K562 (cell line): ENCODE data around the gene TIAL1. TPM values are rescaled to one million over a fixed set of nuclear protein-coding genes. Genes with fewer than 3 reads are reported as not detected.

Experiments
- ATAC-seq: fragments of 200-7000 bp; cut with Tn5 transposase; 3 replicates; pipeline ENCODE4 v1.9.1; 2020; ENCODE audit warnings: moderate library complexity
- BruUV-seq: library from RNA; stranded (reverse); fragments of 400-500 nt; replicated peaks from 2 replicates; lab custom pipeline; 2021; lab: Mats Ljungman, UMichigan
- CTCF ChIA-PET: fragments of 300-600 bp; formaldehyde crosslinking; extraction: SDS; loops from one replicate; lab custom pipeline; 2021; ENCODE audit warnings: low intra/inter-chr PET ratio; lab: Yijun Ruan, JAX
- POLR2A ChIA-PET: fragments of 300-600, 350-650 bp; sonication (Branson Sonifier 250); formaldehyde crosslinking; extraction: SDS; loops from one replicate; lab custom pipeline; 2021; ENCODE audit warnings: antibody characterized with exemption, inconsistent platforms; lab: Yijun Ruan, JAX
- DNase-seq, 4 experiments: peaks; one replicate each; pipeline versions ENCODE4 v3.0.0 to v3.0.0-alpha.2; 2011 to 2018; ENCODE audit warnings: low spot score in 3 of 4, mixed read lengths in 3 of 4; ENCODE audit errors: extremely low read depth in 1 of 4
- FAIRE-seq: peaks from 2 replicates; lab custom pipeline; 2011; peaks lifted over from hg19 to GRCh38; lab: Jason Lieb, UNC
- H2AFZ ChIP-seq: 2 replicates; pipeline ENCODE4 v1.6.0; 2011; ENCODE audit warnings: low read depth, low read length, control low read depth, inconsistent platforms
- H3K27ac ChIP-seq: fragments of 200-600 bp; 3 replicates; pipeline ENCODE4 v1.8.0; 2011; ENCODE audit warnings: low read depth, mild to moderate bottlenecking, control low read depth, inconsistent platforms, low read length, moderate library complexity, mixed read lengths; ENCODE audit errors: extremely low read depth
- H3K27me3 ChIP-seq, 2 experiments: fragments of 300-600 bp in 1 of 2; 2 replicates in 1 of 2; 3 replicates in 1 of 2; pipeline versions ENCODE4 v1.6.0 to v1.8.0; 2011; ENCODE audit warnings: inconsistent platforms in 2 of 2, low read length in 2 of 2, mild to moderate bottlenecking in 1 of 2, mixed read lengths in 1 of 2, moderate library complexity in 1 of 2; ENCODE audit not compliant: control insufficient read depth in 2 of 2, insufficient read depth in 2 of 2
- H3K36me3 ChIP-seq: fragments of 300-600 bp; 3 replicates; pipeline ENCODE4 v1.8.0; 2011; ENCODE audit warnings: mild to moderate bottlenecking, low read length, inconsistent platforms; ENCODE audit not compliant: control insufficient read depth, insufficient read depth
- H3K4me1 ChIP-seq, 2 experiments: fragments of 200-600 bp in 1 of 2; replicated peaks in 1 of 2; 2 replicates in 1 of 2; 3 replicates in 1 of 2; pipeline versions ENCODE4 v1.5.1 to v1.8.0; 2011; ENCODE audit warnings: inconsistent platforms in 2 of 2, low read length in 2 of 2, mild to moderate bottlenecking in 1 of 2, mixed read lengths in 1 of 2, moderate library complexity in 1 of 2; ENCODE audit not compliant: control insufficient read depth in 2 of 2, insufficient read depth in 2 of 2
- H3K4me2 ChIP-seq: 2 replicates; pipeline ENCODE4 v1.6.1; 2011; ENCODE audit warnings: low read length, control low read depth, inconsistent platforms, mixed read lengths; ENCODE audit not compliant: insufficient read depth
- H3K4me3 ChIP-seq: fragments of 200-600 bp; sonication (generic), shearing (Covaris generic); 2 replicates; pipeline ENCODE4 v1.5.1; 2016; ENCODE audit warnings: control low read depth, inconsistent platforms
- H3K79me2 ChIP-seq: fragments of 200-600 bp; 3 replicates; pipeline ENCODE4 v1.8.0; 2011; ENCODE audit warnings: low read length, inconsistent platforms; ENCODE audit not compliant: control insufficient read depth, insufficient read depth
- H3K9ac ChIP-seq, 2 experiments: 2 replicates each; pipeline versions ENCODE4 v1.6.0 to v1.6.1; 2011; ENCODE audit warnings: low read depth in 2 of 2, low read length in 2 of 2, control low read depth in 1 of 2, inconsistent platforms in 1 of 2, mild to moderate bottlenecking in 1 of 2, mixed read lengths in 1 of 2; ENCODE audit not compliant: insufficient read depth in 1 of 2
- H3K9me1 ChIP-seq: one replicate; pipeline ENCODE4 v1.6.0; 2011; ENCODE audit warnings: inconsistent platforms, mild to moderate bottlenecking, low read length, moderate library complexity; ENCODE audit not compliant: control insufficient read depth, insufficient read depth
- H3K9me3 ChIP-seq: replicated peaks from 2 replicates; pipeline ENCODE4 v1.5.1; 2011; ENCODE audit warnings: low read depth, low read length, inconsistent platforms; ENCODE audit not compliant: control insufficient read depth, insufficient read depth
- H4K20me1 ChIP-seq: replicated peaks from 2 replicates; pipeline ENCODE4 v1.6.1; 2011; ENCODE audit warnings: low read length, inconsistent platforms, mixed read lengths; ENCODE audit not compliant: control insufficient read depth, insufficient read depth
- ARID4B ChIP-seq: sonication (generic); formaldehyde crosslinking; IDR thresholded peaks from 2 replicates; pipeline ENCODE4 v1.8.0; 2022; ENCODE audit warnings: mild to moderate bottlenecking, missing genetic modification reagents
- CREB3 ChIP-seq: fragments of 450-650 bp; conservative IDR thresholded peaks from 2 replicates; pipeline ENCODE4 v1.6.1; 2016; ENCODE audit warnings: missing genetic modification characterization, low read depth, mild to moderate bottlenecking, missing compliant biosample characterization, moderate library complexity
- FIP1L1 ChIP-seq: fragments of 200-400 bp; formaldehyde crosslinking; IDR thresholded peaks from 2 replicates; pipeline ENCODE4 v1.6.1; 2018; ENCODE audit warnings: mild to moderate bottlenecking, low read depth, low read length; ENCODE audit not compliant: poor library complexity, severe bottlenecking
- FOXA1 ChIP-seq: fragments of 450-650 bp; IDR thresholded peaks from 2 replicates; pipeline ENCODE4 v1.6.1; 2016; ENCODE audit warnings: mild to moderate bottlenecking, borderline replicate concordance
- GATA2 ChIP-seq: sonication (generic); formaldehyde crosslinking; IDR thresholded peaks from 2 replicates; pipeline ENCODE4 v1.4.0; 2020; ENCODE audit warnings: mild to moderate bottlenecking, missing genetic modification reagents
- HNRNPH1 ChIP-seq: fragments of 200-400 bp; formaldehyde crosslinking; optimal IDR thresholded peaks from 2 replicates; pipeline ENCODE3; 2017; ENCODE audit warnings: low read depth, mild to moderate bottlenecking, low read length, moderate library complexity
- NFE2 ChIP-seq: IDR thresholded peaks from 2 replicates; pipeline ENCODE4 v1.6.1; 2014; ENCODE audit warnings: antibody characterized with exemption, low read depth
- NR2F6 ChIP-seq: fragments of 450-650 bp; formaldehyde crosslinking; IDR thresholded peaks from 2 replicates; pipeline ENCODE4 v1.4.0; 2020; ENCODE audit warnings: mild to moderate bottlenecking
- NUFIP1 ChIP-seq: fragments of 450-650 bp; IDR thresholded peaks from 2 replicates; pipeline ENCODE4 v1.6.1; 2018; ENCODE audit not compliant: partially characterized antibody
- PCBP2 ChIP-seq: fragments of 200-400 bp; formaldehyde crosslinking; IDR thresholded peaks from 2 replicates; pipeline ENCODE4 v1.6.1; 2018; ENCODE audit warnings: low read length, low read depth, mild to moderate bottlenecking, moderate library complexity; ENCODE audit not compliant: poor library complexity, severe bottlenecking
- PML ChIP-seq: IDR thresholded peaks from 2 replicates; pipeline ENCODE4 v1.6.1; 2012; ENCODE audit warnings: low read length, inconsistent platforms
- SRSF3 ChIP-seq: fragments of 200-400 bp; formaldehyde crosslinking; IDR thresholded peaks from 2 replicates; pipeline ENCODE4 v1.6.1; 2016; ENCODE audit warnings: mild to moderate bottlenecking, low read length, moderate library complexity; ENCODE audit not compliant: insufficient read depth
- WHSC1 ChIP-seq: IDR thresholded peaks from one replicate; pipeline ENCODE4 v1.6.1; 2012; ENCODE audit warnings: low read length, control low read depth, inconsistent platforms
- ZNF212 ChIP-seq: fragments of 450-650 bp; formaldehyde crosslinking; IDR thresholded peaks from 2 replicates; pipeline ENCODE4 v1.4.0; 2020; ENCODE audit warnings: mild to moderate bottlenecking
- ZNF512 ChIP-seq: IDR thresholded peaks from 2 replicates; pipeline ENCODE4 v1.6.1; 2016; ENCODE audit warnings: missing genetic modification characterization, missing compliant biosample characterization
- WGBS: fragments of 100-300 bp; shearing (Covaris generic); methylation state at CpG from one replicate; pipeline ENCODE4 v1.1.6; 2016; ENCODE audit warnings: low coverage, mixed read lengths; ENCODE audit not compliant: insufficient coverage; ENCODE audit errors: missing lambda C conversion rate; 5-methylcytosine and 5-hydroxymethylcytosine counted together
- in situ Hi-C: fragments of 300-500 bp; cut with MboI; formaldehyde crosslinking; loops from 4 replicates; pipeline ENCODE4 v1.15.0; 2018; ENCODE audit warnings: inconsistent platforms, mixed read lengths
- intact Hi-C: fragments of 100-400 bp; cut with micrococcal nuclease; formaldehyde crosslinking; loops from 2 replicates; pipeline ENCODE4 v1.14.2; 2022
- polyA plus RNA-seq, 8 experiments: library from polyadenylated mRNA; depleted of rRNA in 4 of 8; stranded (reverse) in 5 of 8; unstranded in 3 of 8; fragments of >200 nt; fragmentation: Nextera tagmentation in 2 of 8; fragmentation: Illumina TruSeq in 1 of 8; extraction: Ambion mirVana in 2 of 8; extraction: Trizol in 1 of 8; gene quantifications; 2 replicates each; pipeline versions ENCODE4 v1.2.1 to v1.2.3, GENCODE V29; 2011 to 2014; ENCODE audit warnings: inconsistent platforms in 1 of 8, missing spikeins in 1 of 8
- total RNA-seq, 7 experiments: library from RNA; depleted of rRNA in 6 of 7; stranded (reverse); fragments of >200 nt in 6 of 7; fragmentation: Illumina TruSeq in 2 of 7; extraction: Trizol in 2 of 7; gene quantifications; 2 replicates each; pipeline versions ENCODE4 v1.2.1 to v1.2.3, GENCODE V29; 2011 to 2021; ENCODE audit warnings: low replicate concordance in 1 of 7

The TIAL1 gene
- total and polyA plus RNA-seq, 9 of the 15 experiments (the other 6 are each of a cell fraction or from before 2014, with no cell fraction given) = 22.5 to 126 (median 58.2) TPM

- H2AFZ ChIP-seq = peak overlapping the region; percentile 63
- H3K9me1 ChIP-seq = no peaks in the 10 kb centered on the region
- peaks cover 3 to 8% of the 10 kb centered on the region in 2 experiments; a peak in 4 of 5 replicates for H3K4me1 ChIP-seq
- ChIA-PET CTCF (interaction anchor here (0.6 to 0.7 kb wide), 2 partner anchors 51 to 397 kb away, joined by 3 read pairs; no protein-coding TSS in a partner anchor), POLR2A (no interaction called here)
- FAIRE-seq (no peak), DNase-seq (peak; percentile 47 to 70 (median 62)), ATAC-seq (peak; percentile 55)
- H3K9ac ChIP-seq = peak overlapping the region; percentile 95 to 98
- BruUV-seq = no TSS peak
- 0% methylated on average over 25 of the region's 50 CpGs for WGBS
- H4K20me1 ChIP-seq = 0 out of 2 replicates have a peak, but pooled peaks cover 9% of the 10 kb centered on the region
- H3K36me3 ChIP-seq = peaks cover 41% of the 10 kb centered on the region
- H3K79me2 ChIP-seq = peaks cover 58% of the 10 kb centered on the region
- peak overlapping the region; percentile 96 for H3K4me3 ChIP-seq
- peak overlapping the region; percentile 99 for H3K27ac ChIP-seq
- H3K4me2 ChIP-seq = peak overlapping the region; percentile 93
- no peaks in the 10 kb centered on the region for H3K27me3 ChIP-seq
- peaks cover 2% of the 10 kb centered on the region; the same call in 1 of the 2 replicates for H3K9me3 ChIP-seq
- in situ Hi-C loops = no loop called here
- intact Hi-C loops = loop anchor here (1.0 to 5.0 kb wide), 4 partner anchors 53 to 271 kb away; partner anchors contain the start of gene INPP5F
- no peak for TF ChIP-seq PML
- no peak for TF ChIP-seq WHSC1
- no peak for TF ChIP-seq CREB3 (tag)
- no peak for TF ChIP-seq SRSF3
- TF ChIP-seq ARID4B (CRISPR knock-in tag) = no peak
- no peak for TF ChIP-seq ZNF212 (CRISPR knock-in tag)
- TF ChIP-seq FIP1L1 = no peak
- TF ChIP-seq FOXA1 = no peak
- no peak for TF ChIP-seq PCBP2
- no peak for TF ChIP-seq NFE2
- TF ChIP-seq NUFIP1 = no peak
- no peak for TF ChIP-seq HNRNPH1
- no peak for TF ChIP-seq ZNF512 (tag)
- TF ChIP-seq GATA2 (CRISPR knock-in tag) = no peak
- no peak for TF ChIP-seq NR2F6
These were observed 868 bp downstream of the TIAL1 start for GRCh38 chr10:119595676-119596515.
